DND-41 (cell line): ENCODE results near the gene TRPM1.

Source experiments
- CTCF ChIP-seq: IDR thresholded peaks from 2 replicates; pipeline ENCODE4 v1.5.1; 2012; ENCODE audit warnings: borderline replicate concordance, low read length, moderate library complexity, mild to moderate bottlenecking; ENCODE audit not compliant: poor library complexity, severe bottlenecking; ENCODE audit errors: extremely low read depth
- EZH2 ChIP-seq: IDR thresholded peaks from 3 replicates; pipeline ENCODE4 v1.6.1; 2012; ENCODE audit warnings: borderline replicate concordance, low read depth, mild to moderate bottlenecking, moderate library complexity, low read length, inconsistent platforms; ENCODE audit not compliant: severe bottlenecking

DNA sequence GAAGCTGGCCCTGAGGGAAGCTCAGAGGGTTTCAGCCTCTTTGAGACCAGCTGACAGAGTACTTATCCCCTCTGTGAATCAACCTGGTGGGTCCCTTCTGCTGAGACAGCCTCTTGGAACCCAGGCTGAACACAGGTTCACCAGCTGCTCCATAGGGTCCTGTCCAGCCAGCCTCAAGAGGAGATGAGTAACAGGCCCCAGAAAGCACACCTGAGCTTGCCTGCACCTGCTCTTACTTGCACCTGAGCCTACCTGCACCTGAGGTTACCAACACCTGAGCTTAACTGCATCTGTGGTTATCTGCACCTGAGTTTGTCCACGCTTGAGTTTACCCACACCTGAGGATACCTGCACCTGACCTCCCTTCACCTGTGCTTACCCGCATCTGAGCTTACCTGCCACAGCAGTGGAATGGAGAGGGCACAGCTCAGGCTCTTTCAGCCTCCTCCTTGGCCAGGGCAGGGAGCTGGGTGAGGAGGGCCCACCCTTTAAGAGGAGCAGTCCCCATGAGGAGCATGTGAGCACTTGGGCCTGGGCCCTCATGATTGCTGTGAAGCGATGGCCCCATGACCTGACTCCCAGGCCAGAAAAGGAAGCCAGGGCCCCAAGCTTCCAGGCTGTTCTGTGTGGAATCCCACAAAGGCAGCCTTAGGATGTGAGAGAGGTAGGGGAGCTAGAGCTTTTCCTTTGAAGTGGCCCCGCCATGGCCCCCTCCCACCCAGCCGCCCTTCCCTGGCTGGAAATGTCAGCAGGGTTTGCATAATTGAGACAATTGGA, at the start of gene TRPM1:
- no peak for TF ChIP-seq CTCF
- TF ChIP-seq EZH2, result no peak
